HG03039 (cell line): ENCODE measurements around the gene TNS4.
"Not testable (repeated sequence)": the region's sequence is repeated elsewhere in the genome, so short reads cannot be mapped to it uniquely, and the experiment has no call there.

Experiments used
- ATAC-seq: cut with Tn5 transposase; IDR thresholded peaks from one replicate; pipeline ENCODE4 v1.9.1; 2021; ENCODE audit warnings: mild to moderate bottlenecking, moderate library complexity; ENCODE audit not compliant: unreplicated experiment

Gene TNS4, protein sequence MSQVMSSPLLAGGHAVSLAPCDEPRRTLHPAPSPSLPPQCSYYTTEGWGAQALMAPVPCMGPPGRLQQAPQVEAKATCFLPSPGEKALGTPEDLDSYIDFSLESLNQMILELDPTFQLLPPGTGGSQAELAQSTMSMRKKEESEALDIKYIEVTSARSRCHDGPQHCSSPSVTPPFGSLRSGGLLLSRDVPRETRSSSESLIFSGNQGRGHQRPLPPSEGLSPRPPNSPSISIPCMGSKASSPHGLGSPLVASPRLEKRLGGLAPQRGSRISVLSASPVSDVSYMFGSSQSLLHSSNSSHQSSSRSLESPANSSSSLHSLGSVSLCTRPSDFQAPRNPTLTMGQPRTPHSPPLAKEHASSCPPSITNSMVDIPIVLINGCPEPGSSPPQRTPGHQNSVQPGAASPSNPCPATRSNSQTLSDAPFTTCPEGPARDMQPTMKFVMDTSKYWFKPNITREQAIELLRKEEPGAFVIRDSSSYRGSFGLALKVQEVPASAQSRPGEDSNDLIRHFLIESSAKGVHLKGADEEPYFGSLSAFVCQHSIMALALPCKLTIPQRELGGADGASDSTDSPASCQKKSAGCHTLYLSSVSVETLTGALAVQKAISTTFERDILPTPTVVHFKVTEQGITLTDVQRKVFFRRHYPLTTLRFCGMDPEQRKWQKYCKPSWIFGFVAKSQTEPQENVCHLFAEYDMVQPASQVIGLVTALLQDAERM

DNA sequence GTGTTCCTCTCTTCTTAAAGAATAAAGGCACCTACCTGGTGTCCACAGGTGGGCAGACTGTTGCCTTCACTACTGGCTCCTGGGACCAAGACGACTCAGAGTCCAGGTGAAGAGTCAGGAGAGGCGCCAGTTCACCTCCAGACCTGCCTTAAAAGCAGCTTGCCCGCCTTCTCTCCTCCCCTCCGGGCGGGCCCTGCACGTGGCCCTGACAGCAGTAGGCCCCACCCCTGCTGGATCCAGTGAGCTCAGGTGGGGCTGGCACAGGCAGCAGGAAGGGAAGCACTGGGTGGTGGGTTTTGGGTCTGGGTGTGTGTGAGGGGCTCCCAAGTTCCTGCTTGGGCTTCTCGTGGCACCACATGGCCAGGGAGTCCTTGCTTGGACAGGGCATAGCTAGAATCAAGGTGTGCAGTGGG, at the start of gene TNS4:
Gene TNS4 (minus strand): TSS at position 125 of the 413 bp plus-strand sequence. CDS start 5,198 bp downstream, outside the sequence.
- ATAC-seq = no peak

DNA sequence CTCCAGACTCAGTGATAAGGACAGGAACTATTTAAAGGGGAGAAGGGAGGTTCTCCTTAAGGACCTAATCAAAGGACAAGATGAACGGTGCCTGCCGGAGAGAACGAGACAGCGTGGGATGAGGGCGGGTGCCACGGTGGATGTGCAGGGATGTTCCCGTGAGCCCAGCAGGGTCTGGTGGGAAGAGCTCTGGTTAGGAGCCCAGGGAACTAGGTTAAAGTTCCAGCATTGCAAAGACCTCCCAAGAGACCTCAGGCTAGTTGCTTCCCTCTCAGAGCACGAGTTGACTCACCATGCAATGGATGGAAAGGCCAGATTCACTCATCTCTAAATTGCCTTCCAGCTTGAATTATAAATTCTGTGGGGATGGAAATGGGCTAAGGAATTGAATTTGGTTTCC, 49.2 kb upstream of the TNS4 start:
- ATAC-seq = no peak

DNA sequence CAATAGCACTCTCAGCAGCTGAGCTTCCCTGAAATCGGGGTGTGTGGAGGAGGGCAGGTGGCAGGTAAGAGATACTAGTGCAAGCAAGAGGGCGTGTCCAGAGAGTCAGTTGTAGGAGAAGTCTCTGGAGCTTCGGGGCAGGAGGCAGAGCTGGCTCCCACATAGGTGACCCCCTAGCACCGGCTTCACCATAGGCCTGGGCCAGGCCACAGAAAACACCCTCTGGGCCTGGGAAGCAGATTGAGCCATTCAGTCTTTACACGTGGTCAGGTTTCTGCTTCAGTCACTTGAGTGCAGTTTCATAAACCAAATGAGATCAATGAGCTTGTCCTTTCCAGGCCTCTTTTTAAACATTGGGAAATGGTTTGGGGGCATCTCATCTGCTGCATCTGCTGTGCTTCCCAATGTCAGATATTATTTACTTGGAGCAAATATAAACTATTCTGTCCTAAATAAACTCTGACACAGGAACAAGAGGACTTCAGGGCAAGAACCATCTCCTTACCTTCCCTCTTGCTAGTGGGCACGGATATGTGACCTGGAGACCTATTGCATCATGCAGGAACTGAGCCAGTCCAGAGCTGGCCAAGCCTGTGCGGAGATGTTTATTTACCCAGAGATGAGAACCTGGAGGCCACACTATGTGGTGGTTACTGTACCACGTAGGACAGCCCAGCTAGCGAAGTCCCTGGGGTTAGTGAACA, 47.7 kb upstream of the TNS4 start:
- ATAC-seq = no peak

DNA sequence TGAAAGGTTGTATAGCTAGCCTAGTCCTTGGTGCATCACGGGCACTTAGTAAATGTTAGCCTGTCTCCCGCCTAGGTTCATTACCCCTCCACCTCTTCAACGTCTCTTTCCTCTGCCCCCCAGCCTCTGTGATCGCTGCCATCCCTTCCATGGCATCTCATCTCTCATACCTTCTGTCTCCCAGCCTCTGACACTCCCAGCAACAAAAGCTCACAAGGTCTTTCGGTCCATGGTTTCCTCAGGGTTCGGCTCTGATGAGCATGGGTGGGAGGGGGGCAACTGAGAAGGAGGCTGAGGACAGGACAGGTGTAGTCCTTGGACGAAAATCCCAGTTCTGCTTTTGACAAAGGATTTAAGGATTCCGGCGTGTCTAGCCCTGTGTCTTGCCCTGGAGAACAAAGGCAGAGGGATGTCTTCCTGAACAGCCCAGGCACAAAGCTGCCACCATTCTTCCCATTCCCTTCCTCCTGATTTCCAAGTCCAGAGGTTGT, 47.1 kb upstream of the TNS4 start:
- no peak for ATAC-seq

DNA sequence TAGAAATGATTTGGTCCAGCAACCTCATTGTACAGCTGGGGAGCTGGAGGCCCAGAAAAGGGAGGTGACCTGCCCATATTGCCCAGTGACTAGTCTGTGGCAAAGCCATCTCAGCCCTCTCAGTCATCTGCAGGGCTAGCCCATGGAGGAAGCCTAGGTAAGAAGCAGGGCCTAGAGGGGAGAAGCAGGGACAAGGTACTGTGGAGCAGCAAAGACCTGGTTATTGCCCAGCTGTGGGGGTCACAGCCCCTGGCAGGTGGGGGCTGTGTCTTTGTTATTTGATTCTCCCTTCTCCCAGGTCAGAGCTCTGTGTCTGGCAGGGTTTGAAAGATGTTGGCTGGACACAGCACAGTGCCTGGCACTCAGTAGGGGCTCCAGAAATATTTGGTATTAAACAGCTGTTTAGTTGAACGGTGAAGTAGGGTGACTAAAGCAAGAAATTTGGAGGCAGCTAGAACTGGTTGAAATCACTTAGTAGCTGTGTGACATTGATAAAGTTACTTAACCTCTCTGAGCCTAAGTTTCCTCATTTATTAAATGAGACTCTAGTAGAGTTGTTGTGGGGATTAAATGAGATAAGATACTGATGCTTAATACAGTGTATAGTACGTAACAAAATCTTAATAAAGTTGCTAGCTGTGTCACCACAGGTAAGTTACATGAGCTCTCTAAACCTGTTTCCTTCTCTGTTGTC, 46.5 kb upstream of the TNS4 start:
- ATAC-seq = no peak

DNA sequence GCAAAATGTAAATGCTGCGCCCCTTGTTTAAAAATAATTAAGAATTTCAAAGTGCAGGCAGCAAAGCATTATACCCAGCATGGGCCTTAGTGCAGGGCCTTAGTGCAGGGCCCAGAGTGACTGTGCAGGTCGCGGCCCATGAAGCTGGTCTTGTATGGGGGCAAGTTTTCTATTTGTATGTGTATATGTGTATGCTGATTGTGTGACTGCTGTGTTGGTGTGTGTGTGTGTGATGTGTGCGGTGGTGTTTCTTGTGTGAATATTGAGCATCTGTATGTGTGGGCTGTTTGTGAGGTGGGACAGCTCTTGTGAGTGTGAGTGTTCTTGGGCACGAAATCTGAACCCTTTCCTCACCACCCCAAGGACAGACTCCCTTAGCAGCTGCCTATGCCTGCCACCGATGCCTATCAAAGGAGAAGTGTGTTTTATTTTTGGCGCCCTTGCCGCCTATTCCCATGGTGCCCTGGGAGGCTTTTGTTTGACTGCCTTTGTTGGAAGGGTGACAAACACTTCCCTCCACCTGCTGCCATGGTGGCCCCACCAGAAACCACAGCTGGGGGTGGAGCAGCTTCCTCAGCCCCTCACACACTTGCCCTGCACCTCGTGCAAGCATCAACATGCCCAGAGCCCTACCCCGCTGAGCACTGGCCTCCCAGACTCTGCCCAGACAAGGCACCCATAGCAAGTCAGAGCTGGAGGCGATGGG, 45.8 kb upstream of the TNS4 start:
- ATAC-seq = no peak

DNA sequence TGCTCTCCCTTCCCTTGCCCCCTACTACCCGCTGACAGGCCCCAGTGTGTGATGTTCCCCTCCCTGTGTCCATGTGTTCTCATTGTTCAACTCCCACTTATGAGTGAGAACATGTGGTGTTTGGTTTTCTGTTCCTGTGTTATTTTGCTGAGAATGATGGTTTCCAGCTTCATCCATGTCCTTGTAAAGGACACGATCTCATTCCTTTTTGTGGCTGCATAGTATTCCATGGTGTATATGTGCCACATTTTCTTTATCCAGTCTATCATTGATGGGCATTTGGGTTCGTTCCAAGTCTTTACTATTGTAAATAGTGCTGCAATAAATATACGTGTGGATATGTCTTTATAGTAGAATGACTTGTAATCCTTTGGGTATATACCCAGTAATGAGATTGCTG, 45.1 kb upstream of the TNS4 start:
- ATAC-seq = not testable (repeated sequence)

DNA sequence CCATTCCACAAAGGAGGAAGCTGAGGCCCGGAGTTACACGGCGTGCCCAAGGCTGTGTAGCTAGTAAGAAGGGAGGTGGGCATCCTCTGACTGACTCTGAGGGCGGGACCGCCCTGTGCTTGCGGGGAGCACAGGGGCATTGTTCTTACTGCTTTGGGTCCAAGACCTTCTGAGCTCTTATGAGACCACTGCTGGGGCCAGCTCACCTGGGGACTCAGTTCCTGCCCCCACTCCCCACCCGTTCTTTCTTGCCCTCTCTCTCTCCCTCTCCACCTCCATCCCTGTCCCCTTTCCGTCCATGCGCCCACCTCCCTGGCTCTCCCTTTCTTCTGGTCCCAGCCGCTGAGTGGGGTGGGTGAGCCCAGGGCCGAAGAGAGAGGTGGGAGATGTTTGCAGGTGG, 44.2 kb upstream of the TNS4 start:
- ATAC-seq = no peak

DNA sequence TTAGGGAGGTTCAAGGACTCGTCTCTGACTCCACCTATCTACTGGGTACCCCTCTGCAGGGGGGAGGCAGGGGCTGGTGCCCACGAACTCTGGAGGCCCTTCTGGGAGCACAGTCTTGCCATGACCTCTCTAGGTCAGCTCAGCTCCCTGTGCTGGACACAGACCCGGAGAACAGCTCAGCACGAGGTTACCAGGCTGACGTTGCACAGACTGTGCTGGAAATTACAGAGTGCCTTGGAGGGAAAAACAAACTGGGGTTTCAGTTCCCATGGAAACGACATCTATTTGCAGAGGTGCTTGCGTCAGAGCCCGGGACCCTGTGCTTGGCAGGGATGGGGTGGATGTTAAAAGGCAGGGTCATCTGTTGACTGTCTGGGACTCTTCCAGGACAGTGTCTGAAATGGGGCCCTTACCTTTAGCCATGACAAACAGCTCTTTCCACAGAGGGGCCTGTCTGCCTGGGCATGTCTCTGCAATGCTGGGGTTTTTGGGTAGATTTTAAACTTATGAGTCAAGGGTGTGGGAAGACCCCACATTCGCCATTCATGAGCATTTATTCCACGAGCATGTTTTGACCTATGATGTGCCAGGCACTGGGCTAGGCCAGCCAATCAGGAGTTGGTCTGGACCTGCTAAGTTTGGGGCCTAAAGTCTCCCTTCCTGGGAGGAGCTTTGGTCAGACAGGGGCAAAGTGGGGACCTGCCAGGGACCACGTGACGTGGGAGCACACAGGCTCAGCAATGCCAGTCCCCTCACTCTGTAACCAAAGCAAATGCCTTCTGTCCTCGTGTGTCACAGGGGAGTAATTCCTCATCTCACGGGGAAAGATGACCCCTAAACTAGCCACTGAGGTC, 41.4 kb upstream of the TNS4 start:
- peak; percentile 40 for ATAC-seq

DNA sequence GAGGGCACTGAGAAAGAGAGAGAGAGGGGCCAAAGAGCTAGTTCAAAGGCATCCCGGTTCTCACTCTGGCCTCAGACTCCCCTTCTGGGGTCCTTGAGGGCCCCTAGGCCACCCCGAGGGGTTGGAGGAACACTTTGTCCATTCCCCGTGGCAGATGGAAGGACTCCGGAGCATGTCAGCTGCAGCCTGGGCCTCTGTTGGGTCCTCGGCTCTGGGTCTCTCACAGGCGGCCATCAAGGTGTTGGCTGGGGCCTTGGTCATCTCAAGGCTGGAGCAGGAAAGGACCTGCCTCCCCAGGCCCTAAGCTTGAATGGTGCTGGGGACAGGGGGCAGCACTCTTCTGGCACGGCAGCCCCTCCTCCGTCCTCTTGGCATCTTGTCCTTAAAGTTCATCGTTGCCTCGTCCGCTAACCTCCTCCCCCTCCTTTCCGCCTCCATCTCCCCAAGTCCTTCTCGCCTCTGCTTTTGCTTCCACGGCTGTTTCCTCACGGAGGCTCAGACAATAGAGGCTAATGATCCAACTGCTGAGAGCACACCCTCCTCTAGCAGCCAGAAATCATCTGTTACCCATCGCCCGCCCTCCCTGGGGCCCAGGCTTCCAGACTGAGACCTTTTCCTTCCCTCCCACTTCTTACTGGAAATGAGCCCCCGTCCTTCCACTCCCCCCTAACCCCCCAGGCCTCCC, 40.6 kb upstream of the TNS4 start:
- no peak for ATAC-seq

DNA sequence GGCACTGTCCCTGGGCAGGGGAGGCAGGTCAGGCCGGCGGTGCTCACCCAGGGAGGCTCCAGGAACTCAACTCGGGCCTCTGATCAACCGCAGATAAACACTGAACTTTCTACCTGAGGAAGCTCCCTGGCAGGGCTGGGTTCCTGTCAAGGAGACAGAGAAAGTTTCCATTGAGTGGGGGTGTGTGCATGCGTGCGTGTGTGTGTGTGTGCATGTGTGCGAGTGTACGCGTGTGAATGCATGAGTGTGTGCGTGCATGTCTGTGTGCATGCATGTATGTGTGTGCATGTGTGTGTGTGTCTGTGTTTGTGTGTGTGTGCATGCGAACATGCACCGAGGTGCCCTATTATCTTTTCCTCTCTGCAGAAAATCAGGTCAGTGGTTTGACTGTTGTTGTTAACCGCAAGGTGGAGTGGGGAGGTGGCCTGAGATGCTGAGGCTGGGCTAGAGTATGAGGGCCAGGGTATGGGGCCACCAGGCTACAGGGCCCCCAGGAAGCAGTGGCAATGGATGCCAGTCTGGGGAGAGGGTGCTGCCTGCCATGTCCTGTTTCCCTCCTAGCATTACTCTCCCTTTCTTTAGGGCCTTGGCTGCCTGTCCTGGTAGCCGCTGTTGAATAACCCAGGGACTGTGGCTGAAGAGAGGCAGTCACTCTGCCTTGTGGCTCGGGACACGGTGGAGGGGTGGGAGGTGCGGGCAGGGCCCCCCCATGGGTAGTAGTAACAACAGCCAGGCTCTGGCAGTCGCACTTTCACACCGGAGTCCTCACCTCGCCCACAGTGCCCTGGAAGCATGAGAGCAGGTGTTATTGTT, 39.8 kb upstream of the TNS4 start:
- no peak for ATAC-seq

DNA sequence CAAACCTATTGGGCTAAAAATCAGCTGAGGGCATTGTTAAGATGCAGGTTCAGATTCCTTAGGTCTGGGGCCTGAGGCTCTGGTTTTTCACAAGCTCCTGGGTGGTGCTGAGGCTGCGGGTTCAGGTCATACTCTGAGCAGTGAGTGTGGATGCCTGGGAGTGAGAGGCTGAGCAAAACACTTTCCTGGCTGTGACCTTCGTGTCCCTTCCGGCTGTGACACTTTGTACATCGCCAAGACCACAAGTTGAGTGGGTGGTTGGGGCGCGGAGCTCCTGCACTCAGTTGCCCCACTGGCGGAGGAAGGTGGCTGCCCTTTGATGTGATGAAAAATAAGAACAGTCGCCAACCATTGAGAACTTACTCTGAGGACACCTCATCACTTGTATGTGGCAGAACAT, 39.0 kb upstream of the TNS4 start:
- no peak for ATAC-seq

DNA sequence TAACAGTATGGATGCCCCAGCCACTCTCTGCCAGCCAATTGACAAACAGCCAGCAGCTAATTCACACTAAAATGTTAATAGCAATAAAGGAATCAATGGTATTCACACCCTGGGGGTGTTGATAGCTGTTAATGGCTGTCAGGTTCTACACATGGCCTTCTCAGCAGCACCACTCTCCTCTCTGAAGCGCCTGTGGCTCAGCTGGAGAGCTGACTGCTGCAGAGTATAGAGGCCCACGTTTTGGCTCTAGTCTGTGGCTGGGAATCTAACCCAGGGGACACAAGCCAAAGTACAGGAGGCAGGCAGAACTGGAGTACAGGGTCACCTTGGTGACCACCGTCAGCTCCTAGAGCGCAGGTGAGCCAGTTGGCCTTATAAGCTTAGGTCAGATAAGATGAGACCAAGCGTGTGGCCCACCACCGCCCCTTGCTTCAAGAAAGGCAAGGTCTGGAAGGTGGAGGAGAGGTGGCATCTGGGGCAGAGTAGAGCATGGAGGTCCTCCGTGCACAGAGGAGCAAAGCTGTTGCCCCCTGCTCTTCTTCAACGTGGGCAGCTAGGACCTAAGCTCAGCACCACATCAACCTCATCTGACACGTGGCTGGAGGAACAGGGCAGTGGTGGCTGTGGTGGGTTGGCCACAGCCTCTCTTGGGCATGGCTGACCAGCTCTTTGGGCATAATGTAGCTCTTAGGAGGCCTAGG, 38.4 kb upstream of the TNS4 start:
- ATAC-seq = no peak

DNA sequence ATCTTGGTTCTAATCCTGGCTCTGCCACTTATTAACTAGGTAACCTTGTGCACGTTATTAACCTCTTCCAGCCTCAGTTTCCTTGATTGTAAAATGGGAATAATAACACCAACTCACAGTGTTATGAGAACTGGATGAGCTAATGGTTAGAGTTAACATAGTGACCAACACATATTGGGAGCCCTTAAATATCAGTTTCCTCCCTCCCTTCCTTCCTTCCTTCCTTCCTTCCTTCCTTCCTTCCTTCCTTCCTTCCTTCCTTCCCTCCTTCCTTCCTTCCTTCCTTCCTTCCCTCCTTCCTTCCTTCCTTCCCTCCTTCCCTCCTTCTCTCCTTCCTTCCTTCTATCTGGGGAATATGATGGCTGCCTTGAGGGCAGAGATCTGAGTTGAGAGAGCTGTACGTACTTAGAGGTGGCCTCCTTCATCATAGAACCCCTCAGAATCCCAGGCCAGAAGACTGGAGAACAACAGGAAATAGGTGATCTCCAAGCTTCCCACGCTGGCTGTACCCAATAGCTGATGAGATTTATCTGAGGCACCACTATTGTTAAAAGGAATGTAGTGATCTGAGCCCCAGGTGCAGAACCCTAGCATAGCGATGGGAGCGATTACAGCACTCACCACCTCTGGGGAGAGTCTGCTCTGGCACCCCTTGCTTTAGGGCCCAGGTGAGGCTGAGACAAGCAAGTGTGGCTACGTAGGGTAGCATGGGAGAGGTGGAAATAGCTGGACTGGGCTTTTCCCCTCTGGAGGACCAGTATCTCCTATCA, 37.7 kb upstream of the TNS4 start:
- ATAC-seq = no peak

DNA sequence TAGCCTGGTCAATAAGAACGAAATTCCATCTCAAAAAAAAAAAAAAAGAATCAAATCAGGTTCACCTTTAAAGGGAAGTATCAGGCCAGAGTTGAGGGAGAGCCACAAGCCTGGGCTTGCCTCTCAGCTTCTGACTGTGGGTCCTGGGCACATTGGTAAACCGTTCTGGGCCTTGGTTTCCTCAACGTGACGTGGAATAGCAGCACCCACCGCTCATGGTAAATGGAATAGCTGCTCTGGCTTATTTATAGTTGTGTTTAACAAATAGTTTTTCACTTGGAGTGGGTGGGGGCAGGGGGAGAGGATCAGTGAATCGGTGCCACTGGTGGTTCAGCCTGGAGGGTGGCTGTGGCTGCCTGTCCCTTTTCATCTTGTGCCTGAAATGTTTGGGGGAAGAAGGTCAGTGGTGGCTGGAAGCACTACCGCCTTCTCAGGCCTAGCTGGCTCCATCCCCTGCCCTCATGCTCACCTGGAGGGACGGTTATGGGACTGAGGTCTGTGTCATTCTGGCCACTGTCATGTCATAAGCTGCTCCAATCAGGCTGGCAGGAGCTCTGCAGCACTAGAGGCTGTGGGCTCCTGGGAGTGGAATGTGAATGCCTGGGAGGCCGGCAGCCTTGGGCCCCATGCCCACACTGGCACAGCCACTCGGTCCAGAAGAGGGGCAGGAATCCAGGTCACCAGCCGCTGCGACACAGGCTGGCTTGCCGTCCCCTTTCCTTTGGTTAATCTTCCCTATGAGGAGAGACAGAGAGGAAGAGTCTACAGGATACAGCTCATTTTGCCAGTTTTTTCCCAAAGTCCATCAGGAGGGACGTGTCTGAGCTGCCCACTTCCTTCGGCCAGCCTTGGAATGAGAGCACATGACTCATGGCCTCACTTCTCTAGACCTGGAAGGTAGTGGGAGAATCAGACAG, 36.9 kb upstream of the TNS4 start:
- ATAC-seq = no peak
